ENCODE measurements around the gene TRIM46. TPM values are rescaled to one million over a fixed set of nuclear protein-coding genes. Genes with fewer than 3 reads are reported as not detected.

TRIM46 gene
- total and polyA plus RNA-seq, 2 donors from 2014 or later, result 0.28 to 2.1 TPM

GRCh38 chr1:155169541-155169940, 4.1 kb upstream of the TRIM46 start:
- FAIRE-seq (no peak), DNase-seq (peak in 1 of 5 donors; percentile 34)
- Histone ChIP-seq H3K9ac (ENCODE audit: low read length in 3 of 3) (no peak overlapping the region), H3K27me3 (ENCODE audit: control insufficient read depth, insufficient read depth, low read length) (no peaks in the 10 kb centered on the region), H3K9me3 (ENCODE audit: control insufficient read depth in 2 of 3, insufficient read depth in 1 of 3, low read length in 3 of 3) (no peaks in the 10 kb centered on the region), H3K27ac (ENCODE audit: low read depth in 2 of 2, low read length in 2 of 2) (no peak overlapping the region), H3K4me1 (ENCODE audit: control insufficient read depth in 2 of 3, insufficient read depth in 2 of 3, low read depth in 1 of 3, low read length in 3 of 3) (peaks cover 0 to 17% (median 7%) of the 10 kb centered on the region in 3 donors), H3K4me3 (ENCODE audit: low read length in 3 of 3) (no peak overlapping the region), H3K36me3 (ENCODE audit: control insufficient read depth in 2 of 3, insufficient read depth in 3 of 3, low read length in 3 of 3) (peaks cover 4 to 15% (median 10%) of the 10 kb centered on the region in 3 donors)
- no peak for TF ChIP-seq CTCF (IDR thresholded peaks at IDR 0.05; ENCODE audit: borderline replicate concordance, extremely low read depth, insufficient read depth)
- intact Hi-C loops (cut with DNase I), result loop anchor here (5.0 kb wide), 1 partner anchor 77 kb away; no protein-coding TSS in a partner anchor

GRCh38 chr1:155170101-155170785, 3.4 kb upstream of the TRIM46 start:
- no peak for FAIRE-seq
- Histone ChIP-seq H3K27ac (ENCODE audit: low read depth in 2 of 2, low read length in 2 of 2) (no peak overlapping the region), H3K4me3 (ENCODE audit: low read length in 3 of 3) (no peak overlapping the region), H3K4me1 (ENCODE audit: control insufficient read depth in 2 of 3, insufficient read depth in 2 of 3, low read depth in 1 of 3, low read length in 3 of 3) (peaks cover 0 to 19% (median 7%) of the 10 kb centered on the region in 3 donors), H3K36me3 (ENCODE audit: control insufficient read depth in 2 of 3, insufficient read depth in 3 of 3, low read length in 3 of 3) (peaks cover 4 to 15% (median 10%) of the 10 kb centered on the region in 3 donors), H3K9me3 (ENCODE audit: control insufficient read depth in 2 of 3, insufficient read depth in 1 of 3, low read length in 3 of 3) (no peaks in the 10 kb centered on the region), H3K9ac (ENCODE audit: low read length in 3 of 3) (no peak overlapping the region), H3K27me3 (ENCODE audit: control insufficient read depth, insufficient read depth, low read length) (no peaks in the 10 kb centered on the region)
- DNase-seq, result peak in 1 of 5 donors; percentile 17
- intact Hi-C loops (cut with DNase I), result loop anchor here (10.0 kb wide), 1 partner anchor 55 kb away; no protein-coding TSS in a partner anchor
- TF ChIP-seq CTCF (IDR thresholded peaks at IDR 0.05; ENCODE audit: borderline replicate concordance, extremely low read depth, insufficient read depth), result no peak

GRCh38 chr1:155170806-155171205, 2.8 kb upstream of the TRIM46 start:
- no peak for FAIRE-seq
- H3K27ac ChIP-seq (ENCODE audit: low read depth in 2 of 2, low read length in 2 of 2), result no peak overlapping the region
- H3K4me1 ChIP-seq (ENCODE audit: control insufficient read depth in 2 of 3, insufficient read depth in 2 of 3, low read depth in 1 of 3, low read length in 3 of 3), result peaks cover 0 to 19% (median 7%) of the 10 kb centered on the region in 3 donors
- intact Hi-C loops (cut with DNase I), result loop anchor here (10.0 kb wide), 1 partner anchor 54 kb away; no protein-coding TSS in a partner anchor
- no peaks in the 10 kb centered on the region for H3K9me3 ChIP-seq (ENCODE audit: control insufficient read depth in 2 of 3, insufficient read depth in 1 of 3, low read length in 3 of 3)
- H3K4me3 ChIP-seq (ENCODE audit: low read length in 3 of 3), result no peak overlapping the region
- no peak for TF ChIP-seq CTCF (IDR thresholded peaks at IDR 0.05; ENCODE audit: borderline replicate concordance, extremely low read depth, insufficient read depth)
- H3K36me3 ChIP-seq (ENCODE audit: control insufficient read depth in 2 of 3, insufficient read depth in 3 of 3, low read length in 3 of 3), result peaks cover 4 to 15% (median 10%) of the 10 kb centered on the region in 3 donors
- H3K27me3 ChIP-seq (ENCODE audit: control insufficient read depth, insufficient read depth, low read length), result no peaks in the 10 kb centered on the region
- no peak overlapping the region for H3K9ac ChIP-seq (ENCODE audit: low read length in 3 of 3)
- DNase-seq, result peak in 1 of 5 donors; percentile 24
